Occipital lobe (tissue), 2 donors: Measurements from ENCODE around the gene C6orf52. TPM values are rescaled to one million over a fixed set of nuclear protein-coding genes. Genes with fewer than 3 reads are reported as not detected.
"Not testable (repeated sequence)": the region's sequence is repeated elsewhere in the genome, so short reads cannot be mapped to it uniquely, and the experiment has no call there.

Source experiments
- DNase-seq: peaks from one replicate; lab custom pipeline; 2025; lab: John Stamatoyannopoulos, UW
- total RNA-seq: library from RNA; depleted of rRNA; stranded (reverse); fragments of >200 nt; gene quantifications from one replicate; pipeline ENCODE4 v1.2.3, GENCODE V29; 2014

Gene C6orf52
- total RNA-seq: 1.7 TPM

GRCh38 chr6:10694302-10695085, at the start of gene C6orf52, which contains the start of gene PAK1IP1:
Gene C6orf52, minus strand, starts transcription at chr6:10694616. Its CDS starts 7,066 bp downstream, at chr6:10687550.
Gene PAK1IP1, plus strand, starts transcription at chr6:10694972. Its CDS starts 14 bp downstream, at chr6:10694986.
- DNase-seq: peak; percentile 90

GRCh38 chr6:10743515-10743914, 49.1 kb upstream of the C6orf52 start:
- no peak for DNase-seq

- DNase-seq: no peak
Measured at GRCh38 chr6:10742251-10742650, 47.8 kb upstream of the C6orf52 start.

GRCh38 chr6:10741643-10742042, 47.2 kb upstream of the C6orf52 start:
- not testable (repeated sequence) for DNase-seq

GRCh38 chr6:10740061-10740460, 45.6 kb upstream of the C6orf52 start:
- DNase-seq: no peak

GRCh38 chr6:10736731-10737130, 42.3 kb upstream of the C6orf52 start:
- DNase-seq: no peak

GRCh38 chr6:10733863-10734262, 39.4 kb upstream of the C6orf52 start:
- DNase-seq: no peak

- DNase-seq: no peak
Measured at GRCh38 chr6:10733151-10733715, 38.8 kb upstream of the C6orf52 start.

GRCh38 chr6:10730254-10730653, 35.8 kb upstream of the C6orf52 start:
- no peak for DNase-seq

- DNase-seq: peak; percentile 1
Measured at GRCh38 chr6:10725716-10726115, 31.3 kb upstream of the C6orf52 start.

- no peak for DNase-seq
Measured at GRCh38 chr6:10725044-10725443, 30.6 kb upstream of the C6orf52 start.

- DNase-seq: no peak
Measured at GRCh38 chr6:10723567-10723881, 29.1 kb upstream of the C6orf52 start.

- peak; percentile 96 for DNase-seq
Measured at GRCh38 chr6:10722820-10723566, 28.6 kb upstream of the C6orf52 start, which contains the start of gene TMEM14C. Gene TMEM14C, plus strand, starts transcription at chr6:10723070. Its CDS starts 1,544 bp downstream, at chr6:10724614.

- DNase-seq: no peak
Measured at GRCh38 chr6:10722570-10722819, 28.1 kb upstream of the C6orf52 start.

GRCh38 chr6:10721850-10722569, 27.6 kb upstream of the C6orf52 start:
- no peak for DNase-seq

- not testable (repeated sequence) for DNase-seq
Measured at GRCh38 chr6:10720960-10721849, 26.8 kb upstream of the C6orf52 start.

GRCh38 chr6:10720265-10720959, 26.0 kb upstream of the C6orf52 start:
- no peak for DNase-seq

- DNase-seq: no peak
Measured at GRCh38 chr6:10719964-10720264, 25.5 kb upstream of the C6orf52 start.

GRCh38 chr6:10719296-10719963, 25.0 kb upstream of the C6orf52 start:
- DNase-seq: no peak

GRCh38 chr6:10713962-10714361, 19.5 kb upstream of the C6orf52 start:
- no peak for DNase-seq
